ENCODE data around the gene PINLYP.

The PINLYP gene

GRCh38 chr19:43625918-43626579, 50.4 kb downstream of the PINLYP start:
- Histone ChIP-seq H3K36me3 (ENCODE audit: insufficient read depth) (no peaks in the 10 kb centered on the region), H3K27me3 (ENCODE audit: insufficient read depth, low read depth) (no peaks in the 10 kb centered on the region), H3K9ac (no peak overlapping the region), H3K27ac (no peak overlapping the region), H3K4me1 (ENCODE audit: low read depth, poor library complexity, severe bottlenecking) (peaks cover 4% of the 10 kb centered on the region), H4K20me1 (ENCODE audit: insufficient read depth) (no peaks in the 10 kb centered on the region), H3K4me2 (no peak overlapping the region), H3K79me2 (ENCODE audit: insufficient read depth, low read depth) (no peaks in the 10 kb centered on the region), H3K4me3 (IDR thresholded peaks at IDR 0.05; ENCODE audit: insufficient read depth, low read depth, low read length) (no peak overlapping the region), H2AFZ (ENCODE audit: low read depth) (no peak overlapping the region)
- no peak for TF ChIP-seq CTCF (conservative IDR thresholded peaks at IDR 0.05; ENCODE audit: low read depth, low read length)

DNA sequence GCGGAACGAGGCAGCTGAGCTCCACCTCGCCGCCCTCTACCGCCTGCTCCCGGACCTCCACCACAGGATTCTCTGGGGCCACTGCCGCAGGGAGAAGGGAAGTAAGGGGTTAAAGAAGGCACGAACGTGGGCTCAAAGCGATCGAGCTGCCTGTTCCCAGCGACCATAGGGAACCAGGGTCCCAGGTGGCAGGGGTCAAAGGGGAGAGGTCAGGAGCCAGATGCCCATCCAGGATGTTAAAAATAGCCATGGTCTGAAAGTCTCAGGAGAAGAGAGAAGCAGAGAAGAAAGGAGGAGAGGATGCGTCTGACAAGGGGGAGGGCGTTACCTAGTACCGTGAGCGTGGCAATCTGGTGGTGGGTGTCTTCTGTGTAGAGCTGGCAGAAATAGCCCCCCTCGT, 51.2 kb downstream of the PINLYP start:
- H4K20me1 ChIP-seq (ENCODE audit: insufficient read depth): no peaks in the 10 kb centered on the region
- no peaks in the 10 kb centered on the region for H3K79me2 ChIP-seq (ENCODE audit: insufficient read depth, low read depth)
- H3K9ac ChIP-seq: no peak overlapping the region
- no peaks in the 10 kb centered on the region; the same call in 1 of the 2 replicates for H3K27me3 ChIP-seq (ENCODE audit: insufficient read depth, low read depth)
- H3K4me2 ChIP-seq: no peak overlapping the region
- H3K27ac ChIP-seq: no peak overlapping the region
- H2AFZ ChIP-seq (ENCODE audit: low read depth): no peak overlapping the region
- no peak overlapping the region for H3K4me3 ChIP-seq (IDR thresholded peaks at IDR 0.05; ENCODE audit: insufficient read depth, low read depth, low read length)
- H3K4me1 ChIP-seq (ENCODE audit: low read depth, poor library complexity, severe bottlenecking): peaks cover 4% of the 10 kb centered on the region
- no peak for TF ChIP-seq CTCF (conservative IDR thresholded peaks at IDR 0.05; ENCODE audit: low read depth, low read length)
- H3K36me3 ChIP-seq (ENCODE audit: insufficient read depth): no peaks in the 10 kb centered on the region

DNA sequence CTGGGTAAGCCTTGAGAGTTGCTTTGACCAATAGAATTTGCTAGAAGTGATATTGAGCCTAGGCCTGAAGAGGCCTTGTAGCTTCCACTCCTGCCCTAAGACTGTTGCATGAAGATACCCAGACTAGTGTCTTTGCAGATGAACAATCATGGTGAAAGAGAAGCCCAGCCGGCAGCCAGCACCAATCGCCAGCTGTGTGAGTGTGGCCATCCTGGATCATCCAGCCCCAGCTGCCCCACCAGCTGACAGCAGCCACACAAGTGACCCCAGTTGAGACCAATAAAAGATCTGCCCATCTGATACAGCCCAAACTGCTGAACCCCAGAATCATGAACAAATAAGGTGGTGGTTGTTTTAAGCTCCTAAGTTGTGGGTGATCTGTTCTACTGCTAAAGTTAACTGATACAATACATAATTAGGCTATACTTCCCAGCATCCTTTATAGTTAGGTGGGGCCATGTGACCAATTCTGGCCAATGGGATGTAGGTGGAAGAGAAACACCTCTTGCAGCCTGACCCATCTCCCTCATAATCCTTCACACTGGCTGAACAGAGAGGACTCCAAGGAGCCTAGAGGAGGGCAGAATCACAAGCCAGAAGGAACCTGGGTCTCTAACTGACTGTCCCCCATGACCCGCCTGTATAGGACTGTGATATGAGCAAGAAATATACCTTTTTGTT, 53.2 kb downstream of the PINLYP start:
- Histone ChIP-seq H4K20me1 (ENCODE audit: insufficient read depth) (no peaks in the 10 kb centered on the region), H3K79me2 (ENCODE audit: insufficient read depth, low read depth) (no peaks in the 10 kb centered on the region), H3K27me3 (ENCODE audit: insufficient read depth, low read depth) (peaks cover 3% of the 10 kb centered on the region; the same call in 1 of the 2 replicates), H3K36me3 (ENCODE audit: insufficient read depth) (no peaks in the 10 kb centered on the region), H3K27ac (no peak overlapping the region), H3K9ac (no peak overlapping the region), H2AFZ (ENCODE audit: low read depth) (no peak overlapping the region), H3K4me1 (ENCODE audit: low read depth, poor library complexity, severe bottlenecking) (peaks cover 4% of the 10 kb centered on the region), H3K4me2 (no peak overlapping the region), H3K4me3 (IDR thresholded peaks at IDR 0.05; ENCODE audit: insufficient read depth, low read depth, low read length) (no peak overlapping the region)
- TF ChIP-seq CTCF (conservative IDR thresholded peaks at IDR 0.05; ENCODE audit: low read depth, low read length): no peak

DNA sequence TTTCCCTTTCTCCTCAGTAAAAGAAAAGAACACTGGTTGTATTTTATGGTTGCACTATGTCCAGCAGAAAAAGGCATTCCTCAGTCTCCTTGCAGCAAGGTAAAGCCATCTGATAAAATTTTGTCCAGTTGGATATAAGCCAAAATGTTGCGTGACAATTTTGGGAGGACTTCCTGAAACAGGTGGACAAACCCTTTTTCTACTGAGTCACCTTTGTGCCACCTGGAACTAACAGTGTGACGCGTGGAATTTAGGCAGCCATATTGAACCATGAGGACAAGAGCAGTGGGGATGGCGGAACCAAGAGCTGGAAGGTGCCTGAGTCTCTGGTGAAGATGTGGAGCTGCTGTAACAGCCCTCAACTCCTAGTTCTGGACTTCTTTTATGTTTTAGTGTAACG, 55.9 kb downstream of the PINLYP start:
- peaks cover 3% of the 10 kb centered on the region; the same call in 1 of the 2 replicates for H3K27me3 ChIP-seq (ENCODE audit: insufficient read depth, low read depth)
- H3K9ac ChIP-seq: no peak overlapping the region
- no peaks in the 10 kb centered on the region for H3K79me2 ChIP-seq (ENCODE audit: insufficient read depth, low read depth)
- no peak overlapping the region for H2AFZ ChIP-seq (ENCODE audit: low read depth)
- H3K4me1 ChIP-seq (ENCODE audit: low read depth, poor library complexity, severe bottlenecking): no peaks in the 10 kb centered on the region
- H3K27ac ChIP-seq: no peak overlapping the region
- TF ChIP-seq CTCF (conservative IDR thresholded peaks at IDR 0.05; ENCODE audit: low read depth, low read length): no peak
- H3K4me3 ChIP-seq (IDR thresholded peaks at IDR 0.05; ENCODE audit: insufficient read depth, low read depth, low read length): no peak overlapping the region
- no peaks in the 10 kb centered on the region for H4K20me1 ChIP-seq (ENCODE audit: insufficient read depth)
- no peaks in the 10 kb centered on the region for H3K36me3 ChIP-seq (ENCODE audit: insufficient read depth)
- H3K4me2 ChIP-seq: no peak overlapping the region

All from KMS-11 (cell line).